ENCODE data around the gene VPS26C. TPM values are rescaled to one million over a fixed set of nuclear protein-coding genes. Genes with fewer than 3 reads are reported as not detected.

VPS26C gene
- total RNA-seq, 1 donor from 2014 or later: 36.7 TPM

DNA sequence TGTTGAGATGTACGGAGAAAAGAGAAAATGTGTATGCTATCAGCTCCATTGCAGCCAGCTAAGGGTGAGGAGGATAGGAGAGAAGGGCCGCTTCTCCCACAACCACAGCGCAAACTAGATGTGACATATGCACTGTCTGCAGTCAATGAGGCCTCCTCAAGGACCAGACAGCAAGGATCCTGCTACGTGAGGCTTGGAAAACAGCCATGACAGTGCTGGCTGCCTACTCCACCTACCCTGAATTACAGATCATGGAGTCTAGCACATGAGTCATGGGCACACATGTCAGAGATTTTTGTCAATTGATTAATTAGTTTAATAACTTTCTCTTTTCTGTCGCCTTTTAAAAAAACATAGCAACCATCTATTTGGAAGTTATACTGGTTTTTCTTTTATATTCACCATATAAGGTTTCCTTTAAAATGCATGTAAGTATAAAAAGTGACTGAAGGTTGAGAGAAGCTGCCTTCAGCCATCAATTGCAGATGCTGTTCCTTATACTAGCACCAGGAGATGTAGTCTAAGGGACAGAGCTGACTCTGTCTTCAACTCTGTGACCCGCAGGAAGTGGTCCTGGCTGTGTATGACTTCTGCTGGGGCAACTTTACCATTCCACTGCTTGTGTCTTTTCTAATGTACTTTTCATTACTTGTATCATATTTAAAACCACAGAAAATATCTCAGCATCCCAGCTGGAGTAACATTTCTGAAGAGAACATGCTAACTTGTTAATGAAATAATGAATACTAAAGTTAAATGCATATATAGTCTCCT, 3.1 kb downstream of the VPS26C start:
- no peak for ATAC-seq

DNA sequence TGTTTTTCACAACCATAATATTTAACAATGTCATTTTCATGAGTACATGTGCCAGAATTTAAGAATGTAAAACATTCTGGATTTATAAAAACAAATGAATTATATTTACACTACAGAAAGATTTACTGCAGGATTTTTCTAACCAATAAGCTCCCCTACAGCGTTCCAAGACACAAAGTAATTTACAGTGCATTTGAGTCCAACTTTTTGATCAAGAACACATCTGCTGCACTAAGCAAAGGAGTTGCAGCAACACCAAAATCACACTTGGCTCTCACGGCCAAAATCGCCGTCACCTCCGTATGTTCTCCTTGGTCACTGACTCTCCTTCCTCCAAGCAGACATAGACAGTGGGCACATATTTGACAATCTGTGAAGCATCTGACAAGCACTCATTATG, 7.7 kb downstream of the VPS26C start:
- no peak for ATAC-seq

DNA sequence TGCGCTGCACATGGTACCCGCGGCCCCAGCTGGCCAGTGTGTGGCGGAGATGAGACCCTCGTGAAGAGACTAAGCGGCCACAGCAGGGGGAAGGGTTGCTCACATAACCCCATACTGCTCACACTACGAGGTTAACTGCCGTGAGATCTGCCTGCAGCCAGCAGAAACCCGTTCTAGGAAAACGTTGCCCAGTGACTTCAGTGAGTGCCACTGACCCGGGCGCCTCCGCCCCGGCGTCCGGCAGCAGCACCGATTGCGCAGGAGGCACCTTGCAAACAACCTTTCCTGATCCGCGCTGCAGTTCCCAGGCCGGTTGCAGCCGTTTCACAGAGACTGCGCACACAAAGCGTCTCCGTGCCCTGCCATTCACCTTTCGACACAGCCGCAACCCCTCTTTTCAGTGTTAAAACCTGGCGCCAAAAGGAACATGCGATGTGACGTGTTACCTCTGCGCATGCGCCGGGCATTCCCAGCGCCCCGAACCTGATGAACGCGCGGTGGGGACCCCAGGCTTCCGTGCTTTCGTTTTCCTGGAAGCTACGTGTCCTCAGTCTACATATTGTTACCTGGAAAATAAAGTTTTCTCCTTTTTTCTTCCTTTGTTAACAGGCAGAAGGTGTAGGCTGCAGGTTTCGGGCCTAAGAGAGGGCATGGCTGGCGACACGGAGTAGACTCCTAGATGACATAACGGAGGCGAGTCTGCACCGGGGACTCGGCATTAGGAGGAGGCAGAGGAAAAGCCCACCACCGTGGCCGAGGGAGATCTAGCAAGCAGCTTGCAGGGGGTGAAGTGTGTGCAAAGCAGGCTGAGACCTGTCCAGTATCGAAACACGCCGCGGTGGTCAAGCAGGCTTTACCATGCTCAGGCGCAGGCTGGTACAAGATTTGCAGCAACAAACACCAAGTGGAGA, 8.9 kb downstream of the VPS26C start:
- ATAC-seq: peak; percentile 85

DNA sequence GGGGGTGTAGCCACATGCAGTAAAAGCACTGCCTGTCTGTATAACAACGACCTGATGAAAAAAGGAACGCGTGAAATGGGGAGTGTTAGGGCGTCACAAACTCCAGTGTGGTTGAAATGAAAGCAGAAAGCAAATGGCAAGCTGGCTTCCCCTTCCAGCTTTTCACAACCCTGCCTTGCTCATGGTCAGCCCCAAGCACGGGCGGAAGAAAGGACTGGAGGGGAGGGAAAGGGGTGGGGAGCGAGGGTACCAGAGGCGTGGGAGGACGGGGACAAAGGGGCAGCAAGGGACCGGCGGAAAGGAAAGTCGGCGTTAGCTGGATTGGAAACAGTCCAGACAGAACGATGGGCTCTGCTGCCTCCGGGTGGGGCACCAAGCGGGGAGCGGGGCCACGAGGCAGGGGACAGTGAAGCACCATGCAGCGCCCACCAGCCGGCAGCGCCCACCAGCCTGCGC, 9.6 kb downstream of the VPS26C start:
- ATAC-seq: peak; percentile 57

DNA sequence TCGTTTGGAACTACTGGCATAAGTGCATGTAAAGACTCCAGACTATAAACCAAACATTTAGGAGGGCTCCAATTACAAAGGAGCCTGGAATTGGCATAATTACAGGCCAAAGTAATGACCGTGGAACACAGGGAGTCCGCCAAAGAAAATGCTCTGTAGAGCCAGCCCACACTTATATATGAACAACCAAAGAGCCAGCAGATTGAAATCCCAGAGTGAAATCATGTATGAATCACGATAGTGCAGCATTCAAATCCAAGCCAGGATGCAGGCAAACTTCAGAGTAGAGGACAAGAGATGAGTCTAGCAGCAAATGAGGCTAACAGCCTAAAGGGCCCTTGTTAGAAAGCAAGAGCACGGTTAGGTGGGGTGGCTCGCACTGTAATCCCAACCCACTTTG, 13.1 kb downstream of the VPS26C start:
- no peak for ATAC-seq

DNA sequence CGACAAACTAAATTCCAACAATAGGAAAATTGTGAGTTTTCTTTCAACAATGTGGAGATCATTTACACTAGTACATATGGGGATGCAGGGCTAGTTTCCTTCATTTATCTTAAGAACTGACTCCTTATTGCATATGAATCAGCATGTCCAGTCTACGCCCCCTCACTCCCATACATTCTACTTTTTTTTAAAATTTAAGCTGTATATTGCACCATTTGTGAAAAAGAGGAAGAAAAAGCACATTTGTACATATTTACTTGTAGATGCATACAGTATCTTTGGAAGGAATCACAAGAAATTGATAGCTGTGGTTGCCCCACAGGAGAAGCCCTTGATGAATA, 15.9 kb downstream of the VPS26C start:
- no peak for ATAC-seq

DNA sequence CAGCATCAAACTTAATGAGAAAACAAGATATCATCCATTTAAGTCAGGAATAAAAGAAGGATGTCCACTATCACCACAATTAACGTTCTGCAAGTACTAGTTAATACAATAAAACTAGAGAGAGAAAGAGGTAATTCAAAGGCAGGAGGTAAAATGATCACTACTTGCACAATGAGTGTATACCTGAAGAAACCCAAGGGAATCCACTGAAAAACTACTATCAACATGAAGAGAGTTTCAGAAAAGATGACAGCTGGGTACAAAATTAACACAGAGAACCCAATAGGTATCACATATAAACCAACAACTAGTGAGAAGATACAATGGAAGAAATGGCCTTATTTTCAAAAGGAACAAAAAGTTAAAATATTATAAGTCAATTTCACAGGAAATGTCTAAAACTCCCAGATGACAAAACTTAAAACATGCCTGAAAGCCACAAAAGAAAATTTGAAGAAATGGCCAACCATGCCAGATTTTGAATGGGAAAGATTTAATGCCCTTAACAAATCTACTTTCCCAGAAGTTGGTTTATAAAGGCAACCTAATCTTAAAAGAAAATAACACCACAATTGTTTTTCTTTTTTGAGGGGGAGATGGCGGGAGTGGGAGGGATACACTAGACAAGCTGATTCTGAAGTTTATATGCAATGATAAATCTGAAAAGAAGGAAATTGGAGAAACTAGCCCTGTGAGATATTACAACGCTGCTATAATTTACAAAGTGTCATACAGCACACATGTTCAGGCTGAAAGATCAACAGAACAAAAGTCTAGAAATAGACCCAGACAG, 17.8 kb downstream of the VPS26C start:
- ATAC-seq: no peak

DNA sequence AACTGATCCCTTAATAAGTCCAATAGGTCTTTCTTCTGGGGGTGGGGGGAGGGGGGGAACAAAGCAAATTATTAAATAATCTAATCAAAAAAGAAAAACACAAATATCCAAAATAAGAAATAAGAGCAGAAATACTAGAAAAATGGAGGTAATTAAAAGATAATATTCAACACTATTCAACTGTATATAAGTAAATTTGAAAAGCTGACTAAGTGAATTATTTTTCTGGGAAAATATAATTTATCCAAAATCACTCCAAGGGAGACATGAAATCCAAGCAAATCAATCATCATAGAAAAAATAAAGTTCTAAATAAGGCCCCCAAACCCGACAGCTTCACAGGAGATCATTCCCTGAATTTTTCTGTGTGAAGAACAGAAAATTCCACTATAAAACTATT, 18.8 kb downstream of the VPS26C start:
- no peak for ATAC-seq

DNA sequence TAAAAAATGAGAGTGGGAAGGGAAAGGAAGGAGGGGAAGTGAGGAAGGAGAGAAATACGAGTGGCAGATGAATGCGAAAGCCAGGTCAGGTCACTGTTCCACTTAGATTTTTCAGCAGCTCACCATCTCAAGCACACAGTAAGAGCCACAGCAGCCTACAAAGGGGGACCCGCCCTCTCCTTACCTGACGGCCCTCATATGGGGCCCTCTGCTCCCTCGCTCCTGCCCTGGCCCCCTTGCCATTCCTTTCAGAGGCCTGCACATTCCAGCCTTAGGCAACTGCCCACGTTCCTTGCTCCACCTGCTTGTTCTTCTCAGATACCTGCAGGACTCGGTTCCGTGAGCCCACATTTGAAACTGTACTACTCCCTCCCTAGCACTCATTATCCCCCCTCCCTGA, 22.0 kb downstream of the VPS26C start:
- ATAC-seq: no peak

DNA sequence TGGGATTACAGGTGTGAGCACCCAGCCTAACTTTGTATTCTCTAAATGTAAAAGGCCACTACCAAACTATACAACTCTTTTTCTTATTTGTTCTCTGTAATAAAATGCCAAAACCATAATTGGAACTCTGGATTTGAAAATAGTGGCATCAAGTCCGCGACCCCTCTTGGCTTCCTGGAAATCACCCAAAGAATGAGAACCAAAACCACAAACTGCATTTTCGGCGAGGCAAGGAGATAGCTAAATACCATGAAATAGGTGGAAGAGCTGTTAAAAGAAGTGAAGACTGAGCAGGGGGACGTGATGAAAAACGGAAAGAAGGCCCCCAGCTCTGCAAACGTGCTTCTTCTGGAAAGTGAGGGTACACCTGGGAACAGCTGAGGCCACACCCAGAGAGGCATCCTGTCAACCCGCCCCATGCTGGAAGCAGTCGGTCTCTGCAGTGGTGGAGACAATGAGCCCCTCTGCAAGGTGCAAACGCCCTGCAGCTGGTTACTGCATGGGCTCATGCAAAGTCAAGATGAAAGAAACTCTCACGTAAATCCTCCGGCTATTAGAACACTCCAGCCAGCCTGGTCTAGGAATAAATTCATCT, 22.5 kb downstream of the VPS26C start:
- no peak for ATAC-seq

DNA sequence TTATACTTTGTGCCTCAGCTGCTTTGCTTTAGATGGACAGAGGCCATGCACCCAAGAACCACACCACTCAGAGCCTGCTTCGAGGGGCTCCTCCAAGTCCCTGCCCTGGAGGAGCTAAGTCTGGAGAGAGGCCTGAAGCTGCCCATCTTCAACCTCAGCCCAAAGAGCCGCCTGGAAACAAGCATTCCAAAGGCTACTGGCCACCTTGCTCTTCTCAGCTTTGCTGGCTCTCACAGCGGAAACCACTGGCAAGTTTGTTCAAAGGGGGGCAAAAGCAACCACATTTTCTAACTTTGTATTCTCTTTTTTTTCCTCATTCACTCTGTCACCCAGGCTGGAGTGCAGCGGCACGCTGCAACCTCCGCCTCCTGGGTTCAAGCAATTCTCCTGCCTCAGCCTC, 23.2 kb downstream of the VPS26C start:
- ATAC-seq: no peak

DNA sequence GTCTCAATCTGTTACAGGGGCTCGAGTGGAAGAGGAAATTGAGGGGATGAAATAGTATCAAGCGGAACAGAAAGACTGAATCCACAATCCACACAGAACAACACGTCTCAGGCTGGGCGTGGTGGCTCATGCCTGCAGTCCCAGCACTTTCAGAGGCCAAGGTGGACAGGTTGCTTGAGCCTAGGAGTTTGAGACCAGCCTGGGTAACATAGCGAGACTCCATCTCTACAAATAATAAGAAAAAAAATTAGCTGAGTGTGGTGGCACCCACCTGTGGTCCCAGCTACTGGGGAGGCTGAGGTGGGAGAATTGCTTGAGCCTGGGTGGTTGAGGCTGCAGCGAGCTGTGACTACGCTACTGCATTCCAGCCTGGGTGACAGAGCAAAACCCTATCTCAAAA, 25.7 kb downstream of the VPS26C start:
- no peak for ATAC-seq

DNA sequence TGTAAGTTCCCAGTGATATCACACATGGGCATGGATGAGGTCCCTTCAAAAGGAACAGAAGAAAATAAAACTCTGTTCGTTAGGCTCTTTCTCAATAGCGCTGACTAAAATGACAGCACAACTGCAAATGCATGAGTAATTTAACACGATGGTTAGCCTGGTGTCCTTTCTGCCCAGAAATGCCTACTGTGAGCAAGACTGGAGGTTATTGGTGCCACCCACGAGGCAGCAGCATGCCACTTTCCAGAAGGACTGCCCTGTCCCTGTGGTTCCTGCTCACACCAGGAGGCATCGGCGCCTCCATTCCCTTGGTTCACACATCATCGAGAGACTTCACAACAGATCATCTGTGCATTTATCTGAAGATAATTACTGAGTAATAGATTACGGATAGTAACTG, 26.2 kb downstream of the VPS26C start:
- ATAC-seq: no peak

DNA sequence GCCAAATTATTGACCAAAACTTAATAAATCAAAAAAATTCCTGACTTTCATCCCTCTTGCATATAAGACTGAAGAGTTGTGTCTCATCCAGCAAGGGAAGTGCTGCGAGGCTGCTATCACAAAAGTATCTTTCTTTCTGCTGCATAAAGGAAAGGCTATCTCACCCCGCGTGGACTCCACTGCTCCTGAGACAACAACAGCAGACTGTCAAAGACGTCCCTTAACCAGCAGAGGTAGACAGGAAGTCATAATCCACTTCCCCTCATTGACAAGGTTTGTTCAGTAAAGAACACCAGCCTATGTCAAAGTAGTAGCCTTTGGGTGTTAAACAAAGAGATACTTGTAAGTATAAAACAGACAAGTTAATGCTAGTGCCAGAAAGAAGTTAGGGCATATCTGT, 29.4 kb downstream of the VPS26C start:
- ATAC-seq: no peak

DNA sequence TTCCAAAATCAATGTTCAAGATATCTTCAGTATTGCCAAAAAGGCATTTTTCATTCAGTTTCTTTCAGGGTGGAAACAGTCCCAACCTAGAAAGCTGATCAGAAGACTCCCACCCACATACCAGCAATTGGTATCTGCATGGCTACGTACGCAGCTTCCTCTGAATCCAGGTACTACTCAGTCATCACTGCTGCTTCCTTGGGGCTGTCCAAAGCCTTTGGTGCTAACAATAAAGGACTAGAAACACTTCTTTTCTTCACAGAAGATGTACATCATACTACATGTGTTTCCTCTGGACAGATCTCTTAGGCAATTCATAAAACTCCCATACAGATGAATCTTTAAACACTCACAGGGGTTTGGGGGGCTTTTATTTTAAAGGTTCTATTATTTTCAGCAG, 29.8 kb downstream of the VPS26C start:
- ATAC-seq: no peak

DNA sequence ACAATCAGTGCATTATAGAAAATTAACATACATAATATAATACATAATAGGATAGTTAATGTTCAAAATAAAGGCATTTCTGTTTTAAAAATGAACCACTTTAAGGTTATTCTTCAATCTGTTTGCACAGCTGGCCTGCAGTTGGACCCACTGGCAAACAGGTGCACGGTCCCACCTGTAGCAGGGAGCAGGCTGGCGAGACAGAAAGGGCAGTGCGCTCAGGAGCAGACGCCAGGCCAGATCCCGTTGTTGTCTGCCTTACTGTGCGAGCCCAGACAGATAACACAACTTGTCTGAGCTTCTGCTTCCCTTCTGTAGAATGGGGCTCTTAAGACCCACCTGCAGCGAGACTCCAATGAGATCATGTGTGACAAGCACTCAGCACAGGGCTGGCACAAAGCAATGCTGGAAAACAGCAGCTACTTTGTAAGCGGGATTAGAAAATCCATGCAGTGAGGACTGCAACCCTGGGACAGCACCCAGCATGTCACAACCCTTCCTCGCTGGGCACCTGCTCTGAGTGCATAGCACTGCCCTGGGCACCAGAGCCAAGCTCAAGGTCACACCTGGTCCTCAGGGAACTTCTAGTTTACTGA, 33.5 kb downstream of the VPS26C start:
- no peak for ATAC-seq

DNA sequence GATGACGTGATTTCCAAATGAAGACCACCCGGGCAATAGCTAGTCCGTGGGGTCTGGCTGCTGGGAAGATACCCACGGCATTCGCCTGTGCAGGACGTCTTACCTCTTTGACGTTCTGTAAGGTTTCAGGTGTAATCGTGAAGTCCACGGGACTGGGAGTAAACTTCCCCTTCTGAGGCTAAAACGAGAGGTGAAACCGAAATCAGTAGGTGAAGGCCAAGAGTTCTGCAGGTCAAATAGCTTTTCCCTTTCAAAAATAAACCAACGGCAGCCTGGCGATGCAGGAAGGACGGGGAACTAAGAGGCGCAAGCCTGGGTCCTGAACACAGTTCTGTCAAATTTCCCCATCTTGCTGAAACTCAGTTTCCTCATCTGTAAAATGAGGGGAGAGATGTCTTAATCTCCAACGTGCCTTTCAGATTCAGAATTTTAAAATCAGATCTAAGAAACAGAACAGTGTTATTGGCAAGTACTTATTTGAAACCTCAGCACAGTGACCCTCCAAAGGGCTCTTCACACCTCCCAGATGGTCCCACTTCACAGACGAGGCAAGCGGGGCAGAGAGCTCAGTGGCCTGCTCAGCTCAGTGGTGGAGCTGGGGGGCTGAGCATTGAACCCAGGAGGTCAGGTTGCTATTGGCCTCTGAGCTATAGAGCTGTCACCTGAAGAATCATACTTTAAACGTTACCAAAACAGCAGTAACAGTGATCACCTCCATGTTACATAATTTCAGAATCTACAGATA, 34.7 kb downstream of the VPS26C start:
- ATAC-seq: no peak

DNA sequence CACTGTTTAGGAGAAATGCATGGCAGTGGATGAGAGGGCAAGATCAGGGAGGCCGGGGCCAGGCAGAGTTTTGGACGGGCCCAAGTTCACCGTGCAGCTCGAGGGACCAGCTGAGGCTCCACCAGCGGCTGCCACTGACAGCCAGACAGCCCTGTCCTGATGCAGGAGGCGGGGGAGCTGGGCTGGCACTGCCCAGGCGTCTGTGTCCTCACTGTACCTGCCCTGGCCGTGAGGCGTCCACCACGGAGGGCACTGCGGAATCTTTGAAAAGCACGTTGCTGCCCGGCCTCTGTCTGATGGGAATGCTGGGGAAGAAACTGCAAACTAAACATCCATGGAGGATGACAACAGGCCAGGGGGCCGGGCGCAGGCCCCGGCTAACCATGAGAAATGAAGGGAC, 35.5 kb downstream of the VPS26C start:
- ATAC-seq: no peak

DNA sequence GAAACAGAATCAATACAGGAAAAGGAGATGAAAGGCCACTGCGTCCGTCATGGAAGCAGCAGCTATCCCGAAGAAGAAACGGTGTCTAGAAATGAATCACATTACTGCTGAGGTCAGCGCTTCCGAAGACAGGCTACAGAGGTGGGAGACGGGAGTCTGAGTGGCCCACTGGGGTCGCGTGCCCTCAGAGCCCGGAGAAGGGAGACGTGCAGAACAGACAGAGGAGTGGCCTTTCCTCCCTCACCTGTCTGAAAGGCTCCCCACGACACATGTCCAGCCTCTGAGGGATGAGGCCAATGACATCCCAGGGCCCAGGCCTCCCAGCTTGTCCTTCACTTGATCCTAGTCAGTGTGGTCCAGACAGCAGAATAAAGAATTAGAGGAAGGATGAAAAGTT, 35.9 kb downstream of the VPS26C start:
- no peak for ATAC-seq

DNA sequence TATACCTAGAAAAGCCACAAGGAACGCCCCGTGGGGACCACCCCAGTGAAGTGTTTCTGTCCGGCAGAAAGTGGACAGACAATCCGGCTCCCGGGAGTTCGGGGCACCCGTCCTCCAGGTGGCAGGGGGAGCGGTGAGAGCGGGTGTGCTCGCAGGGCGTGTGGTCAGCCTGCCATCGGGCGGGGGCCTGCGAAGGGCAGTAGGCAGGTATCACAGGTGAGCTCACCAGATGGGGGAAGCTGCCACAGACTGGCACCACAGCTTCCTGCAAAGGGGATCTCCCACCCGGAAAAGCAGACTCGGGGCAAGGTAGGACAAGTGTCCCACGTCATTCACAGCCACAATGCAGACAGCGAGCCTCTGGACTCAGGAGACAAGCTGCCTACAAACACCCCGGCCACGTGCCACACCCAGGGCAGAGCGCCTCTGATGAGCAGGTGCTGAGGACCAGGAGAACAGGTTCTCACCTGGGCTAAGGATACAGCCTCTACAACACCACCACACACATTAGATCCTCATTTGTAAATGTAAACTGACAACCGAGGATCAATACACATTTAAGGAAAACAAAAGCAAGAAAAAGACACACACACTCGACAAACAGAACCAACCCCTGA, 36.4 kb downstream of the VPS26C start:
- ATAC-seq: peak; percentile 85

DNA sequence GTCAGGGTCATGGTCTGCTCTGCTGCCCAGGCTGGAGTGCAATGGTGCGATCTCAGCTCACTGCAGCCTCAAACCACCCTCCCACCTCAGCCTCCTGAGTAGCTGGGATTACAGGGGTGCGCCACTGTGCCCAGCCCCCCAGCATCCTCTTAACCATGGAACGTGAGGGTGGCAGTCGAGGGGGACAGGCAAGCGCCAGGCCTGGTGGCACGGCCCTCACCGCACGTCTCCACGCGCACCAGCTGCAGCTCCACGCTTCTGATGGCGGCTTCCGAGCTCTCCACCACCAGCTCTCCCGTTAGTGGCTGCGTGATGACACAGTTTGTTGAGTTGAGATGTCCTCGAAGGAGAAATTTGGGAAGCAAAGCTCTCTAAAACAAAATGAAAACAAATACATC, 39.1 kb downstream of the VPS26C start:
- ATAC-seq: no peak
